MM.1S (cell line): ENCODE results near the gene PRR15L.

Experiments used
- DNase-seq: peaks from one replicate; pipeline ENCODE4 v3.0.0-alpha.2; 2015
- H2AFZ ChIP-seq: fragments of 300-600 bp; sonication (generic); 2 replicates; pipeline ENCODE4 v1.6.0; 2016; ENCODE audit warnings: antibody characterized with exemption, low read length
- H3F3A ChIP-seq: fragments of 300-600 bp; sonication (generic); 2 replicates; pipeline ENCODE4 v1.6.1; 2016; ENCODE audit warnings: mild to moderate bottlenecking, antibody characterized with exemption, low read length, moderate library complexity, mixed read lengths; ENCODE audit not compliant: insufficient read depth
- H3K27ac ChIP-seq: fragments of 300-600 bp; sonication (generic); 2 replicates; pipeline ENCODE4 v1.5.1; 2016; ENCODE audit warnings: mild to moderate bottlenecking, low read length
- H3K27me3 ChIP-seq: fragments of 300-600 bp; sonication (generic); replicated peaks from 2 replicates; pipeline ENCODE4 v1.6.0; 2016; ENCODE audit warnings: low read length; ENCODE audit not compliant: insufficient read depth
- H3K36me3 ChIP-seq: fragments of 300-600 bp; sonication (generic); replicated peaks from 2 replicates; pipeline ENCODE4 v1.6.1; 2016; ENCODE audit warnings: mild to moderate bottlenecking, low read length, mixed read lengths; ENCODE audit not compliant: insufficient read depth
- H3K4me1 ChIP-seq: fragments of 300-600 bp; sonication (generic); 2 replicates; pipeline ENCODE4 v1.6.1; 2016; ENCODE audit warnings: low read length, mixed read lengths
- H3K4me2 ChIP-seq: fragments of 300-600 bp; sonication (generic); 2 replicates; pipeline ENCODE4 v1.6.0; 2016; ENCODE audit warnings: low read depth, low read length
- H3K4me3 ChIP-seq: fragments of 300-600 bp; sonication (generic); 2 replicates; pipeline ENCODE4 v1.5.1; 2016; ENCODE audit warnings: low read length, mixed read lengths
- H3K79me2 ChIP-seq: fragments of 300-600 bp; sonication (generic); 2 replicates; pipeline ENCODE4 v1.6.1; 2016; ENCODE audit warnings: mixed run types, low read length, mixed read lengths
- H3K9ac ChIP-seq: fragments of 300-600 bp; sonication (generic); 2 replicates; pipeline ENCODE4 v1.6.1; 2016; ENCODE audit warnings: low read length, mixed read lengths
- H3K9me2 ChIP-seq: fragments of 300-600 bp; sonication (generic); replicated peaks from 2 replicates; pipeline ENCODE4 v1.6.1; 2016; ENCODE audit warnings: mild to moderate bottlenecking, low read length, mixed read lengths; ENCODE audit not compliant: insufficient read depth
- H3K9me3 ChIP-seq: fragments of 300-600 bp; sonication (generic); replicated peaks from 2 replicates; pipeline ENCODE4 v1.6.1; 2016; ENCODE audit warnings: mild to moderate bottlenecking, low read length, mixed read lengths; ENCODE audit not compliant: insufficient read depth
- H4K20me1 ChIP-seq: fragments of 300-600 bp; sonication (generic); 2 replicates; pipeline ENCODE4 v1.6.1; 2016; ENCODE audit warnings: mild to moderate bottlenecking, low read length, moderate library complexity, mixed read lengths; ENCODE audit not compliant: insufficient read depth
- EZH2 ChIP-seq: fragments of 300-600 bp; sonication (generic); optimal IDR thresholded peaks from 2 replicates; pipeline ENCODE3; 2017; ENCODE audit warnings: low read depth, mild to moderate bottlenecking, antibody characterized with exemption, low read length, mixed read lengths
- EZH2phosphoT487 ChIP-seq: fragments of 300-600 bp; sonication (generic); IDR thresholded peaks from 2 replicates; pipeline ENCODE4 v1.6.1; 2018; ENCODE audit warnings: antibody characterized with exemption, low read length
- TF ChIP-seq, protein P1 (sequence below): fragments of 300-600 bp; sonication (generic); IDR thresholded peaks from 2 replicates; pipeline ENCODE4 v1.5.1; 2016; ENCODE audit warnings: antibody characterized with exemption, low read length, mixed read lengths

The PRR15L gene

DNA sequence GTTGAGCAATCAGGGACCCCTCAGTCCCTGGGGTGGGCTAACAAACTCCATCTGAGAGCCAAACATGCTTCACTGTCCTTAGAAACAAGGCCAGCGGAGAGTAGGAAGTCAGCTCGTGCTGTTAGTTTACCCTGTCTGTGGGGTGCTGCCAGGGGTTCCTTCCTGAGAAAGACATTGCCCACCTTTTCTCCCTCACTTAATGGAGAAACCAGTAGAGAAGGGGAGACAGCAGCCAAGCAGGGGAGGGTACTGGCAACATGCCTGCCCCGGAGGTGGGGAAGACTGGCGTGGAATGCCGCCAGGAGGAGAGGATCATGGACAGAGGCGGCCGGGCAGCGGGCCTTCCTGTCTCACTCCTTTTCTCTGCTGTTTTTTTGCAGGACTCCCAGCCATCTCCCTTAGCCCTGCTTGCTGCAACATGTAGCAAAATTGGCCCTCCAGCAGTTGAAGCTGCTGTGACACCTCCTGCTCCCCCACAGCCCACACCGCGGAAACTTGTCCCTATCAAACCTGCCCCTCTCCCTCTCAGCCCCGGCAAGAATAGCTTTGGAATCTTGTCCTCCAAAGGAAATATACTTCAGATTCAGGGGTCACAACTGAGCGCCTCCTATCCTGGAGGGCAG is 41.8 kb downstream of the PRR15L start:
- H3F3A ChIP-seq: 0 out of 2 replicates have a peak, but pooled peaks cover 3% of the 10 kb centered on the region
- H3K36me3 ChIP-seq: no peaks in the 10 kb centered on the region
- DNase-seq: no peak

DNA sequence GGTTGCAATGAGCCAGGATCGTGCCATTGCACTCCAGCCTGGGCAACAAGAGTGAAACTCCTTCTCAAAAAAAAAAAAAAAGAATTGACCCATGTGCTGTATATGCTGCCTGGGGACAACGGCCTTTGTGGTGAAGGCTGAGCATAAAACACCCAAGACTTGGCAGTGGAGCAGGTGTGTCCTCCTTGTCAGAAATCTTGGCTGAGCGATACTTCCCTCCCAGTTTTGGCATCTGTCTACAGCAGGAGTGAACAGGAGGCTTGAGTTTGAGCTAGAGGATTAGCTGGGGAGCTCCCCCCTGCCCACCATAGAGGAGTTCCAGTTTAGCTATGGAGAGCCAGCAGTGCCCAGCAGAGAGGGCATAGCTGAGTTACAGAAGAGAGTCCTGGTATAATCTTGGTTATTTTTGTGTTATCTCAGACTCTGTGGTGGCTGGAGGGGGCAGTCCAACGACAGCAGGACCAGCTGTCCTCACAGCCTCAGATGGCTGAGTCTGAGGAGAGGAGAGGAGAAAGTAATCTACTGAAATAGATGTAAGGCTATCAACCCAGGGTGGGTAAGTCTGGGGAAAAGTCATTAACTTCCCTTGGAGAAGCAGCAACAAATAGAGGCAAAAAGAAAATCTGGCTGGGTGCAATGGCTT is 43.3 kb downstream of the PRR15L start:
- Histone ChIP-seq H3K27me3 (no peaks in the 10 kb centered on the region), H3K36me3 (no peaks in the 10 kb centered on the region), H3K27ac (no peak overlapping the region), H3K9ac (no peak overlapping the region), H3F3A (0 out of 2 replicates have a peak, but pooled peaks cover 3% of the 10 kb centered on the region), H3K9me2 (no peaks in the 10 kb centered on the region), H3K4me3 (no peak overlapping the region), H2AFZ (no peak overlapping the region), H3K4me1 (no peaks in the 10 kb centered on the region), H3K4me2 (no peak overlapping the region), H3K79me2 (peaks cover 8% of the 10 kb centered on the region), H3K9me3 (no peaks in the 10 kb centered on the region), H4K20me1 (no peaks in the 10 kb centered on the region; the same call in 1 of the 2 replicates)
- TF ChIP-seq, protein P1, sequence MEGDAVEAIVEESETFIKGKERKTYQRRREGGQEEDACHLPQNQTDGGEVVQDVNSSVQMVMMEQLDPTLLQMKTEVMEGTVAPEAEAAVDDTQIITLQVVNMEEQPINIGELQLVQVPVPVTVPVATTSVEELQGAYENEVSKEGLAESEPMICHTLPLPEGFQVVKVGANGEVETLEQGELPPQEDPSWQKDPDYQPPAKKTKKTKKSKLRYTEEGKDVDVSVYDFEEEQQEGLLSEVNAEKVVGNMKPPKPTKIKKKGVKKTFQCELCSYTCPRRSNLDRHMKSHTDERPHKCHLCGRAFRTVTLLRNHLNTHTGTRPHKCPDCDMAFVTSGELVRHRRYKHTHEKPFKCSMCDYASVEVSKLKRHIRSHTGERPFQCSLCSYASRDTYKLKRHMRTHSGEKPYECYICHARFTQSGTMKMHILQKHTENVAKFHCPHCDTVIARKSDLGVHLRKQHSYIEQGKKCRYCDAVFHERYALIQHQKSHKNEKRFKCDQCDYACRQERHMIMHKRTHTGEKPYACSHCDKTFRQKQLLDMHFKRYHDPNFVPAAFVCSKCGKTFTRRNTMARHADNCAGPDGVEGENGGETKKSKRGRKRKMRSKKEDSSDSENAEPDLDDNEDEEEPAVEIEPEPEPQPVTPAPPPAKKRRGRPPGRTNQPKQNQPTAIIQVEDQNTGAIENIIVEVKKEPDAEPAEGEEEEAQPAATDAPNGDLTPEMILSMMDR: no peak
- TF ChIP-seq EZH2 (no peak), EZH2phosphoT487 (no peak)
- DNase-seq: no peak

More for the DNA sequence above, 41.8 kb downstream of the PRR15L start:
- no peaks in the 10 kb centered on the region for H3K9me2 ChIP-seq
- no peak overlapping the region for H3K4me3 ChIP-seq
- H4K20me1 ChIP-seq: no peaks in the 10 kb centered on the region; the same call in 1 of the 2 replicates
- no peak overlapping the region for H2AFZ ChIP-seq
- H3K9ac ChIP-seq: no peak overlapping the region
- H3K9me3 ChIP-seq: no peaks in the 10 kb centered on the region
- no peaks in the 10 kb centered on the region for H3K4me1 ChIP-seq
- no peak overlapping the region for H3K4me2 ChIP-seq
- TF ChIP-seq EZH2 (no peak), EZH2phosphoT487 (no peak)
- TF ChIP-seq, protein P1: no peak
- H3K27me3 ChIP-seq: no peaks in the 10 kb centered on the region
- H3K79me2 ChIP-seq: peaks cover 2% of the 10 kb centered on the region; the same call in 1 of the 2 replicates
- H3K27ac ChIP-seq: no peak overlapping the region

DNA sequence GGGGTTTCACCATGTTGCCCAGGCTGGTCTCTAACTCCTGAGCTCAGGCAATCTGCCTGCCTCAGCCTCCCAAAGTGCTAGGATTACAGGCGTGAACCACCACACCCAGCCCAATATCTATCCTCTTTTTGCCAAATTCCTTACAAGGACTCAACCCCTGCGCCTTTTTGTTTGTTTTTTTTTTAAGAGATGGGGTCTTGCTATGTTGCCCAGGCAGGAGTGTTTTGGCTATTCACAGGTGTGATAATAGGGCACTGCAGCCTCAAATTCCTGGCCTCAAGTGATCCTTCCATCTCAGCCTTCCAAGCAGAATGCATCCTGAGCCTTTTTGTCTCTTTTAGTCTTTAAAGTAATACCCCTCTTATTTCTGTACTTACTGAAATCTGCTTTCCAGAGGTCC is 44.6 kb downstream of the PRR15L start:
- no peak overlapping the region for H3K4me3 ChIP-seq
- H3K27me3 ChIP-seq: no peaks in the 10 kb centered on the region
- TF ChIP-seq, protein P1: no peak
- no peak for TF ChIP-seq EZH2
- TF ChIP-seq EZH2phosphoT487: no peak
- no peak overlapping the region for H3K27ac ChIP-seq
- DNase-seq: no peak
- no peaks in the 10 kb centered on the region for H3K36me3 ChIP-seq
- no peaks in the 10 kb centered on the region; the same call in 1 of the 2 replicates for H4K20me1 ChIP-seq
- no peaks in the 10 kb centered on the region for H3K9me3 ChIP-seq
- H3K9ac ChIP-seq: no peak overlapping the region
- no peaks in the 10 kb centered on the region for H3K4me1 ChIP-seq
- no peaks in the 10 kb centered on the region for H3K9me2 ChIP-seq
- H2AFZ ChIP-seq: no peak overlapping the region
- H3K4me2 ChIP-seq: no peak overlapping the region
- 0 out of 2 replicates have a peak, but pooled peaks cover 3% of the 10 kb centered on the region for H3F3A ChIP-seq
- peaks cover 15% of the 10 kb centered on the region for H3K79me2 ChIP-seq
